Fibroblast of skin of left quadriceps (primary cell): ENCODE measurements around the gene B9D1.

ENCODE experiments used
- DNase-seq, 2 experiments: peaks; one replicate each; pipeline ENCODE4 v3.0.0-alpha.2; 2013; ENCODE audit warnings: low read depth in 2 of 2

The B9D1 gene

DNA sequence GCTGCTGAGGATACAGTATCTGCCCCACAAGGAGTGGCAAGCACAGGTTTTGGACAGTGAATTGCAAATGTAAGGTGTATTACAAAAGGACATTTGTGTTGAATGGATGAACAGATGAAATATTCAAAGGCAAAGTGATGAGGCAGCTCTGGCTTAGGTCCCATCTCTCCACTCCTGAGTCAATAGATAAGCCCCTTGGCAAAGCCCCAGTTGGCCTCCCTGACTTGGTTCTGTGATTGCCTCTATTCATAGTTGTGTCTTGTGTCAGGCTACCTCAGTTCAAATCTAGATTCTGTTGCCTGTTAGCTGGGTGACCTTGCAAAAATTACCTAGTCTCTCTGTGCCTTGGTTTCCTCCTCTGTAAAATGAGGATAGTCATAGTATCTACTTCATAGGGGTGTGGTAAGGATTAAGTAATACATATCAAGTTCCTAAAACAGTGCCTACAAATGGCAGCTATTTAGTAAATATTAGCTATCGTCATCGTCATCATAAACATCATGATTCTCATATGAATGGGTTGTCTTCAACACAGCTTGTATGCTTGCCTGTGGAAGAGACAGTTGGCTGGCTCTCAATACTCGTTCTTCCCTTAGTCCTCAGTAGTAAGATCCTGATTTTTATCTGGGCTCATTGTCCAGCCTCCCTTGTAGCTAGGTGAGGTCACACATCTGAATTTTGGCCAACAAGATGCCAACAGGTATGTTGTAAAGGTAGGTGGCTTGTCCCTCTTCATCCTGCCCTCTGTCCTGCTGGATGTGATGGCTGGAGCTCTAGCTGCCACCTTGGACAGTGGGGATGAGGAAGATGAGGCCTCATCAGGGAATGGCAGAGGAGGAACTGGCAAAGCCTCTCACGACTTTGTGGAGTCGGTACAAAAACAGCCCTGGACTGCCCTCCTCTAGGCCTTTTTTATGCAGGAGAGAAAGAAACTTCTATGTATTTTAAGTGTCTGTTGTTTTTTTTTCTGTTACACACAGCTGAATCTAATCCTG lies 26.6 kb upstream of the B9D1 start:
- no peak for DNase-seq

DNA sequence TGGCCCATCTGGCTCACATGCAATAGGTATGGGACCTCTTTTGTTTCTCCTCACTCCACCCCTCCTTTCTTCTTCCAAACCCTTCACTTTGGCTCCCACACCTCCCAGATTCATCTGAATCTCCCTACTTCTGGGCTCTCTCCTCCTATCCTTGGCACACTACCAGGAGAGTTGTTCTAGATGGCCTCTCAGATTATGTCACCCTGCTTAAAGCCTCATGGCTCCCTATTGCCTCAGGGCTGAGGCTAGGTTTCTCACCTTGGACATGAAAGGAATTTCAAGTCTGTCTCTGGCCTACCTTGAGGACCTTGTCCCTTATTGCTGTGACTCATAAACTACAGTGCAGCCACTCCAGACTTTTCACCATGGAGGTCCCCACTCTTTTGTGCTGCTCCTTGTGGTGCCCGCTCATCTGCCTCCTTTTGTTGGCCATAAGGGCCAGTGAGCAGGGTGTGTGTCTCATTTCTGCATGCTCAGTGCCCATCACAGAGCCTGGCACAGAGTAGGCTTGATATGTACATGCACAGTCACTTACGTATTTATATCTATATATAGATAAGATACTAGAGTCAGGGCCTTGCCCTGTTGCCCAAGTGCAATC lies 25.5 kb upstream of the B9D1 start:
- DNase-seq: peak; percentile 73 to 78

DNA sequence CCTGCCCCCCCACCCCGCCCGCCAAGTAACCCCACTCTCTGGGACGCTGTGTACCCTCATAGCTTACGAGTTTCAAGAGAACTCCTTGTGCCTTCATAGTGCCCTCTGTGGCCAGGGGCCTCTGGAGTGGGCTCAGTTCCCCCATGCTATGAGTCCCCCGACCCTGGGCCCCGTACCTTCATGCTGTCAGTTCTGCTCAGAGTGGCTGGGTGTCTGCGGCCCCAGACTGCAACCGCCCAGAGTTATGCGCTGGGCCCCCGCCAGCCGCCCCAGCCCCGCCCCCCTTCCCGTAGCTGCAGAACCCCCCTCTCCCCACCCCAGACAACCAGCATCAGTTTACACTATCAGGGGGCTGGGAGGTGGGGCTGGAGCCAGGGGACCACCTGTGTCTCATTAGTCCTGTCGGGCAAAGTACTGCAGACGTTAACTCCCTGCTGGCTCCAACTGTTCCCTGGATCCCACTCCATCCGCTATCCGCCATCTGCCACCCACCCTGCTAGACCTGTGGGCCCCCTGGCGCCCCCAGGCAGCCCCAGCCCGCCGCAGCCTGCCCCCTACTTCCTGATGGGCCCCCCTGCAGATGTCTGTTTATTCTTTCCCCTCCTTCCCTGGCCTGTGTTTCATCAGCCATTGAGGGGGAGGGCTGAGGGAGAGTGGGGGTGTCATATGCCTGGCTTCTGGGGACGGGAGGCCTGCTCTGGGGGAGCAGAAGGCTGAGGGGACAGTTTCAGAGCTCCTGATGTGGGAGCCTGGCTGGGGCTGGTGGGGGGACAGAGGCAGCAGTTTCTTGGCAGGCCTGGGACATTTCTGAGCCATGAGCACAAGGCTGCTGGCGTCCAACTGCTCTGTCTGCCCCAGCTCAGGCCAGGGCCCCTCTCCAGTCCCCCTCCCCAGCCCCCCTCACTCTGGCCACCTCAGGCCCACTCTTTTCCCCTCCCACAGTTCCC lies 24.7 kb upstream of the B9D1 start, which contains the start of gene MFAP4:
Gene MFAP4 (minus strand): TSS at position 217 of the 947 bp plus-strand sequence. CDS start 35 bp downstream, at position 182.
- DNase-seq: peak; percentile 97 to 98

DNA sequence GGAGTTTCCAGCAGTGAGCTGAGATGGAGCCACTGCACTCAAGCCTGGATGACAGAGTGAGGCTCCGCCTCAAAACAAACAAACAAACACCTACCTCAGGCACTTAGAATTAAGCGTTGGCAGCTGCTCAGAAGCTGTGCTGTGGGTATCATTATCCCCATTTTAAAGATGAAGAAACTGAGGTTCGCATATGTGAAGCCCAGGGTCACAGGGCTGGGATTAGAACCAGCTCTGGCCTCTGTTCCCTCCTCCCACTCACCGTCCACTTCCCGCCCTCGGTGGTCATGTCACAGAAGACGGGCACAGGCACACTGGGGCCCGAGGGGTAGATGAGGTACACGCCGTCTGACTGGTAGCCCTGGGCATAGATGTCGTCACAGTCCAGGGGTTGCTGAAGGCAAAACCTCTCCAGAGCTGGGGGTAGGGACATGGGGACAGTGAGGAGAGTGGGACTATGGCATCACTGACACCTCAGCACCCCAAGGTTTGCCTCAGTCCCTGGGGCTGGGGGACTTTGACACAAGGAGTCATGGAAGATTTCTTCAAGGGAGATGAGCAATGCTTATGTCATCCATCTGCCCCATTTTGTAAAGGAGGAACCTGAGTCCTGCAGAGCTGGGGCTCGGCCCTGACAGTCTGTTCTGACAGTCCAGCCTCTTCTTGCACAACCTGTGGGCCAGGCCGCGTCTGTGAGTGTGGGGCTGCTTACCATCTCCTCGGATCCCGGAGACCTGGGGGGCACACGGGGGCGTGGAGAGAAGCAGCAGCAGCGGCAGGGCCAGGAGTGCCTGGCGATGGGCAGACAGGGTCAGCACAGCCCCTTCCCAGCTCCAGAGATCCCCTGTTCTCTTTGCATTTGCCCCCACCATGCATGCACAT lies 23.8 kb upstream of the B9D1 start:
- DNase-seq: peak; percentile 48 to 51

DNA sequence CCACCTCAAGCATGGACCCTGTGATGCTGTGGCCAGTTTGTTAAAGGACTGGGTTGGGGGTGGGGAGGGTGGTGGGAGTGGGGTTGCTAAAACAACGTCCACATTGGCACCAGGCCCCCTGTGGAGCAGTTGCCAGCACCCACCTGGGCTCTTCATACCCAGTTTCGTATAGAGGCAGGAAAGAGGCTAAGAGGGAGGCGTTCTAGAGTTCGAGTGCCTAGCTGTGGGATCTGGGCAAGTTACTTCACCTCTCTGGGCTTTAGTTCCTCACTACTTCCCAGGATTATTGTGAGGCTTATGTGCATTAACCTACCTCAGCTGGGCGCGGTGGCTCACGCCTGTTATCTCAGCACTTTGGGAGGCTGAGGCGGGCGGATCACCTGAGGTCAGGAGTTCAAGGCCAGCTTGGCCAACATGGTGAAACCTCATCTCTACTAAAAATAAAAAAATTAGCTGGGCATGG lies 23.0 kb upstream of the B9D1 start:
- no peak for DNase-seq

DNA sequence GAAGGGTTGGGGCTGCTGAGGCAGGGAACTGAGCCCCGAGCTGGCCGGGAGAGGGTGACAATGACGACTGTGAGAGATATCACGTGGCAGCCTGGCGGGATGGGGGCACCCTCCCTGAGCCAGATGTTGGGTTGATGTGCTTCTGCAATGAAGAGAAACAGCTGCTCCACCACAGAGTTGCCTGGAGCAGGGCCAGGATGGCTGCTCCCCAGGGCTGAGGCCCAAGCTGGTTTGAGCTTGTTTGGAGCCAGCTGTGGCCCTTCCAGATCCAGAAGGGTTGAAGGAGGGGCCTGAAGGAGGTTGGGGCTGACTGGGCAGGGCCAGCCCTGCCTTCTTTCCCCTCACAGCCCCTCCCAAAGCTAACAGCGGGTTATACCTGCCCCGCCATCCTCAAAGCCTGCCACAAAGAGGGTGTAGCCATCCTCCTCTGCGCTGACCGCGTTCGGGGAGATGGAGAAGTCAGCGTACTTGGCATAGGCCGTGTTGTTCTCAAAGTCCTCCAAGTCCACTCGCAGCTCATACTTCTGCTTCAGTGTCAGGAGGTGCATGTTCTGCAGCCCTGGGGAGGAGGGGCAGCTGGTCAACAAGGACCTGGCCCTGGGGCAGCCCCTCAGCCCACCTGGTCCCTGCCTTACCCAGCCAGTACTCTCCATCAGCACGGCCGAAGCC lies 22.3 kb upstream of the B9D1 start:
- peak; percentile 89 to 90 for DNase-seq

DNA sequence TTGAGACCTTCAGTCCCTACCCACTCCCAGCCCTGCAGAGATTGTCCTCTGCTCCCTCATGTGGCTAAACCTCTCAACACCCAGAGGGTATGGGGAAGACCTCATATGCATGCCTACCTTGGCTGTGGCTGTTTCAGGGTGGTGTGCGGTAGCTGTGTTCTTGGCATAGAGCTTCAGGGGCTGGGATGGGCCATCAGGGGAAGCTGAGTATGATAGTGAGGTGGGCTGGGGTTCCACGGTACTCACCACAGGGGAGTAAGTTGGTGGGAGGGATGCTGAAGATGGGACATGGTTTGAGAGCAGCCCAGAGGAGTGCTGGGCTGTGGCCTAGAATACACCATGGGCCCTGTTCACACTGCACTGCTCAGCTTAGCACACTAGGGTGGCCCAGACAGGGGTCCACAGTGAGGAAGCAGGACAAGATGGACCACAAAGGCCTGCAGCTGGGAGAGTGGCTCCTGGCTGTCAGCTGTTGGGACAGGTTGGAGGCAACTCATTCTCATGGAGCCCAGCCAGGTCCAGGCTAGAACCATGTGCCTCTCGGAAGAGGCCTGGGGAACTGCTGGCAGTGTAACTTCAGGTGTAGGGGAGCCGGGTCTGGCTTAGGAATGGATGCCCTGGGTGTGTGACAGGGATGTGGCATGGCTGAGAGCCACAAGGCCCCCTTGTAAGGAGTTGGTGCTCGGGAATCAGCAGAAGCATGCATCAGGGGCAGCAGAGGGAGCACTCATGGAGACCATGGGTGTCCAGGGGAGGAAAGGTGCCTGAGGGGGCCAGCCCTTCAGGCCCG lies 21.4 kb upstream of the B9D1 start:
- no peak for DNase-seq

DNA sequence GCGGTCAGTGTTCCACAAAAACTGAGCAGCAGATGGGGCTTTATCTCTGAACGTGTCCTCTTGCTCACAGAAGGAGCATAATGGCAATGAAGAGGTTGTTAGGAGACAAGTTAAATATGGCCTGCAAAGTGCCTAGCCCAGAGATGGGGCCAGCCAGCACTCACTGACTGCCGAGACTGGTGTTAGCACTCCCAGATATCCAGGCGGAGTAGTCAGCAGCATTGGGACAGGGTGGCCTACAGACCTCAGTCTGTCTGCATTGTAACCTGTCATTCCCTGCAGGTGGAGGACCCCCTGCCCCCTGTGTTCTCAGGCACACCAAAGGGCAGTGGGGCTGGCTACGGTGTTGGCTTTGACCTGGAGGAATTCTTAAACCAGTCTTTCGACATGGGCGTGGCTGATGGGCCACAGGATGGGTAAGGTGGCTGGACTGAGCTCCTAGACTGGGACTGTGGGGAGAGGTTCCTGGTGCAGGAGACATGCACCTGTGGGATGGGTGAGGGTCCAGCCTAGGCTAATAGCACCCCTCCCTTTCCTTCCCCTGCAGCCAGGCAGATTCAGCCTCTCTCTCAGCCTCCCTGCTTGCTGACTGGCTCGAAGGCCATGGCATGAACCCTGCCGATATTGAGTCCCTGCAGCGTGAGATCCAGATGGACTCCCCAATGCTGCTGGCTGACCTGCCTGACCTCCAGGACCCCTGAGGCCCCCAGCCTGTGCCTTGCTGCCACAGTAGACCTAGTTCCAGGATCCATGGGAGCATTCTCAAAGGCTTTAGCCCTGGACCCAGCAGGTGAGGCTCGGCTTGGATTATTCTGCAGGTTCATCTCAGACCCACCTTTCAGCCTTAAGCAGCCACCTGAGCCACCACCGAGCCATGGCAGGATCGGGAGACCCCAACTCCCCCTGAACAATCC lies 20.3 kb upstream of the B9D1 start:
- no peak for DNase-seq

DNA sequence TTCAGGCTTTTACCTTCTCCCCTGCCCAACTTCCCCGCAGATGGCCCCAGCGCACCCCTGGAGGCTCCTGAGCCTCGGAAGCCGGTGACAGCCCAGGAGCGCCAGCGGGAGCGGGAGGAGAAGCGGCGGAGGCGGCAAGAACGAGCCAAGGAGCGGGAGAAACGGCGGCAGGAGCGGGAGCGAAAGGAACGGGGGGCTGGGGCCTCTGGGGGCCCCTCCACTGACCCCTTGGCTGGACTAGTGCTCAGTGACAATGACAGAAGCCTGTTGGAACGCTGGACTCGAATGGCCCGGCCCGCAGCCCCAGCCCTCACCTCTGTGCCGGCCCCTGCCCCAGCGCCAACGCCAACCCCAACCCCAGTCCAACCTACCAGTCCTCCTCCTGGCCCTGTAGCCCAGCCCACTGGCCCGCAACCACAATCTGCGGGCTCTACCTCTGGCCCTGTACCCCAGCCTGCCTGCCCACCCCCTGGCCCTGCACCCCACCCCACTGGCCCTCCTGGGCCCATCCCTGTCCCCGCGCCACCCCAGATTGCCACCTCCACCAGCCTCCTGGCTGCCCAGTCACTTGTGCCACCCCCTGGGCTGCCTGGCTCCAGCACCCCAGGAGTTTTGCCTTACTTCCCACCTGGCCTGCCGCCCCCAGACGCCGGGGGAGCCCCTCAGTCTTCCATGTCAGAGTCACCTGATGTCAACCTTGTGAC lies 19.4 kb upstream of the B9D1 start:
- no peak for DNase-seq

DNA sequence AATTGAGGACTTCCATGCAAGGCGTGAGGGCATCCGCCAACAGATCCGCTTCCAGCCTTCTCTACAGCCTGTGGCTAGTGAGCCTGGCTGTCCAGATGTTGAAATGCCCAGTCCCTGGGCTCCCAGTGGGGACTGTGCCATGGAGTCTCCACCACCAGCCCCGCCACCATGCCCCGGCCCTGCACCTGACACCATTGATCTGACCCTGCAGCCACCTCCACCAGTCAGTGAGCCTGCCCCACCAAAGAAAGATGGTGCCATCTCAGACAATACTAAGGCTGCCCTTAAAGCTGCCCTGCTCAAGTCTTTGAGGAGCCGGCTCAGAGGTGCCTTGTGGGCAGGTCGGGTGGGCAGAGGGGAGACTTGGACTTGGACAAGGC lies 18.8 kb upstream of the B9D1 start:
- DNase-seq: no peak

DNA sequence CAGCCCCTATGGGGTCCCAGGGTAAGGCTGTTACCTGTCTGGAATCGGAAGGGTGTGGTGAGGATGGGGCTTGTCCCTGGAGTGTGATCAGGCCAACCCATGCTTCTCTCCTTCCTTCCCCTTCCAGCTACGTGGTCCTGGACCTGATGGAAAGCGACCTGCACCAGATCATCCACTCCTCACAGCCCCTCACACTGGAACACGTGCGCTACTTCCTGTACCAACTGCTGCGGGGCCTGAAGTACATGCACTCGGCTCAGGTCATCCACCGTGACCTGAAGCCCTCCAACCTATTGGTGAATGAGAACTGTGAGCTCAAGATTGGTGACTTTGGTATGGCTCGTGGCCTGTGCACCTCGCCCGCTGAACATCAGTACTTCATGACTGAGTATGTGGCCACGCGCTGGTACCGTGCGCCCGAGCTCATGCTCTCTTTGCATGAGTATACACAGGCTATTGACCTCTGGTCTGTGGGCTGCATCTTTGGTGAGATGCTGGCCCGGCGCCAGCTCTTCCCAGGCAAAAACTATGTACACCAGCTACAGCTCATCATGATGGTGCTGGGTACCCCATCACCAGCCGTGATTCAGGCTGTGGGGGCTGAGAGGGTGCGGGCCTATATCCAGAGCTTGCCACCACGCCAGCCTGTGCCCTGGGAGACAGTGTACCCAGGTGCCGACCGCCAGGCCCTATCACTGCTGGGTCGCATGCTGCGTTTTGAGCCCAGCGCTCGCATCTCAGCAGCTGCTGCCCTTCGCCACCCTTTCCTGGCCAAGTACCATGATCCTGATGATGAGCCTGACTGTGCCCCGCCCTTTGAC lies 18.2 kb upstream of the B9D1 start:
- DNase-seq: no peak

DNA sequence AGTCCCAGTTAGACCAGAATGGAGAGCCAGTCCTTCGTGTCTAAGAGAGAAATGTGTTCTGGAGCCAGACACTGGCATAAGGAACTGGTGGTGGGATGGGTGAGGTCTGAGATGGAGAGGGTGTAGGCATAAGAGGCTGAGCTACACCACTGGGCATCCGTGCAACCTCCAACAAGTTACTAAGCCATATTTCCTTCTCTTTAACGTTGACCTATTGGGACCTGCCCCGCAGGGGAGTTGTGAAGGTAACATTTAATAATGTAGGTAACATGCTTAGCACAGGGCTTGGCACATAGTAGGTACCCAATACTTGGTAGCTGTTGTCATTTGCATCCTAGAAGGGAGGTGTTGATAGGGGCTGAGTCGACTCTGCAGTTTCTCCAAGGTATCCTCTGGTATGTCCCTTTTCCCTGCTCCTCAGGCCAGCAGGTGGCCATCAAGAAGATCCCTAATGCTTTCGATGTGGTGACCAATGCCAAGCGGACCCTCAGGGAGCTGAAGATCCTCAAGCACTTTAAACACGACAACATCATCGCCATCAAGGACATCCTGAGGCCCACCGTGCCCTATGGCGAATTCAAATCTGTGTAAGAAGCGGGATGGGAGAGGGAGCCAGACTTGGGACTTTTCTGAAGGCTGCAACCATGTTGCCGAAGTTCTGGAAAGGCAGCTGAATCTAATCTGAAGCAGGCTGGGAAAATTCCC lies 17.0 kb upstream of the B9D1 start:
- no peak for DNase-seq

DNA sequence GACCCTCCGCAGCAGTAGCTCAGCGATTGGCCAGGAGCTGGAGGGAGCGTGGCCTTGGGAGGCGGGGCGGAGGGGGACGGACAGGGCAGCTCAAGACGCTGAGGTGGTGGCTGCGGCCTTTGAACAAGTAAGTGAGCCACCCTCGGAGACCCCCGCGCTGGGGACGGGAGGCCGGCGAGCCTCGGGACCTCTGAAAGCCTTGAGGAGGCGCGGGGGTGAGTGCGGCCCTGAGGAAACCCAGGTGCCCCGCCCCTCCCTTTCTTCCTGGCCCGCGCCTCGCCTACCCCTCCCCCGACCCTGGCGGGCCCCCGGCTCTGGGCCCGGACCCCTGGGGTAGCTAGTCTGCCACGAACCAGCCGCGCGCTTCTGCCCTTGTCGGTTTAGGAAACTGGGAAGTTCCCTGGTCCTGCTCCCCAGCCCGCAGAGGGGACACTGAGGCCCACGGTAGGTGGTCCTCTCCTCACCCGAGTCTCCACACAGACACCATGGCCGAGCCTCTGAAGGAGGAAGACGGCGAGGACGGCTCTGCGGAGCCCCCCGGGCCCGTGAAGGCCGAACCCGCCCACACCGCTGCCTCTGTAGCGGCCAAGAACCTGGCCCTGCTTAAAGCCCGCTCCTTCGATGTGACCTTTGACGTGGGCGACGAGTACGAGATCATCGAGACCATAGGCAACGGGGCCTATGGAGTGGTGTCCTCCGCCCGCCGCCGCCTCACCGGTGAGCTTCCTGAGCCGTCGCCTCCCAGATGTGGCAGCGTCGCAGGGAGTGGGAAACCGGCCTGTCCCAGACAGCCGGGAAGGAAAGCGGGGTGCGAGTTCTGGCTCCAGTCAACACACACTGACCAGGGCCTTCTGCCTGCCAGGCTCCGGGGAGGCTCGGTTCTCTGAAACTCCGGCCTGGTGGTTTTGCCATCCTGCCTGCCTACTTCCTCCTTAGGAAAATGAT lies 16.2 kb upstream of the B9D1 start, which contains the start of gene MAPK7:
Gene MAPK7 (plus strand): TSS at position 83 of the 945 bp plus-strand sequence. CDS start 403 bp downstream, at position 486.
- no peak for DNase-seq

DNA sequence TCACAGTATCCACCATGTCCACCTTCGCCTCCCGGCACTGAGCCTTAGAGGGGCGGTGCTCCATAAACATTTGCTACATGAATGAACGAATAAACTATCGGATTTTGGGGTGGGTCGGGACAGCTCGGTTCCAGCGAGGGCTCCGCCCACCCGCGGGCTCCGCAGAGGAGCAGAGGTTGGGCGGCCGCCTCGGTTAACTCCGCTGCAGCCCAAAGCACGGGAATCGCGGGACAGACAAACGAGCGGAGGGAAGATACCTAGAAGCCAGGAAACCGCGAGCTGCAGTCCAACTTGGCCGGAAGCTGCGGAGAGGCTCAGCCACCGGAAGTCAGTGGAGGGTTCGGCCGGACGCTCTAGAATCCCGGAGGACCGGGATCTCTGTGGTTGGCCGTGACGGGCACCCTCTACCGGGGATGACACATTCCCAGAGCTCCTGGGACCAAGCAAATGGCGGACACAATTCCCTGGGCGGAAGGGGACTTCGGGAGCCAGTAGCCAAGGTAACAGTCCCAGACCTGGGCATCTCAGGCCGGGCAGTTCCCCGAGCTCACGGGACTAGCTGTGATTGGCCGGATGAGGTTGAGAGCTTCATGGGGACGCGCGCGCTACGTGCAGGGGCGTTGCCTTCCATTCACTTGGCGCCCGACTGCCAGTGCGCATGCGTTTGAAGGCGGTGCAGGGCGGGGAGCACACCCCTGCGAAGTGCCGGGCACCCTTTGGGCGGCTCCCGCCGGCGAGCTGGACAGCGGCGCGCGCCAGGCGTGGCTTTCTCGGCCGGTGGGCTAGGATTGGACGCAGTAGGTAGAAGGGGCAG lies 15.3 kb upstream of the B9D1 start:
- peak; percentile 98 for DNase-seq
